GM18873 (cell line): ENCODE results near the gene RNU1-1.
"Not testable (repeated sequence)": the region's sequence is repeated elsewhere in the genome, so short reads cannot be mapped to it uniquely, and the experiment has no call there.

Source experiments
- ATAC-seq: cut with Tn5 transposase; IDR thresholded peaks from one replicate; pipeline ENCODE4 v1.9.1; 2021; ENCODE audit warnings: mild to moderate bottlenecking, moderate library complexity, moderate number of reproducible peaks; ENCODE audit not compliant: unreplicated experiment, low FRiP score

Gene RNU1-1

DNA sequence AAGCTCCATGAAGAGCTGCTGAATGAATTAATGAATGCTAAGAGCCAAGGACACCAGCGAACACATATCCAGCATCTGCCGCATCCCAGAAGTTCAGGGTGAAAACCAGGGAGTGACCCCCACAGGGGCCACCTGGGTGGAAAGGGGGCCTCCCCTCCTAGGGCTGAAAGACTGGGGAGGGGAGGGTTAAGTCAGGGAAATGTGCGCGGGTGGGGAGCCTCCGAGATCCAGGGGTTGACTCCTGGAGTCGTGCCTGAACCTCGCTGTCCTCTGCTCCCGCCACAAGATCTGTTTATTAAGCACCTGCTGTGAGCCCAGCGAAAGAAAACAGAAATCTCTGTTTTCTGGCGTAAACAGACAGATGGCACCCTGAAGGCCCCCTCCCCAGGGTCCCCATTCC lies 16.0 kb downstream of the RNU1-1 start:
- not testable (repeated sequence) for ATAC-seq

DNA sequence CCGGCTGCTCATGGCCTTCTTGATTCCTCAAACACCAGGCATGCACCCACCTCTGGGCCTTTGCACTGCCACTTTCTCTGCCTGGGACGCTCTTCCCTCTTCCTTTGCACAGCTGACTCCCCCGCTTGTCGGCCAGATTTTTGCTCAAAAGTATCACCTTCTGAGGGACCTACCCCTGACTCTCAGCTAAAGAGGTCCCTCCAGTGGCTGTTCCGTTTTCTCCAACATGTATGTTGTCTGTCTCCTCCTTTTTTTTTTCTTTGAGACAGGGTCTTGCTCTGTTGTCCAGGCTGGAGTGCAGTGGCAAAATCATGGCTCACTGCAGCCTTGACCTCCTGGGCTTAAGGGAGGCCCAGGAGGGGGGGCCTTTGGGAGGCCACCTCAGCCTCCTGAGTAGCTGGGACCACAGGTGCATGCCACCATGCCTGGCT lies 16.6 kb downstream of the RNU1-1 start:
- not testable (repeated sequence) for ATAC-seq

DNA sequence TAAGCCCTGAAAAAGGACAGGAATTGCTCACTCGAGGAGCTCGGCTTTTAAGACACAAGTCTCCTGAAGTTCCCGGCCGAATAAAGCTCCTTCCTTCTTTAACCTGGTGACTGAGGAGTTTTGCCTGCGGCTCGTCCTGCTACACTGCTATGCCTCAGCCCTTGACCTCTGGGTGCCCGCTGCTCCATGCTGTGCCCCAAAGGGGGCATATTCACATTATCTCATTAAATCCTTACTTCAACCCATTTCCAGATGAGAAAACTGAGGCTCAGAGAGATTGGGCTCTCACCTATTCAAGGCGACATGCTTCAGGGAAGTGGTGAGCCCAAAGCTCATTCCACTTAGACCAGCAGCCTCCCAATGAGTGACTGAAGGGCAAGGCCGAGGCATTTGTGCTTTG lies 20.4 kb downstream of the RNU1-1 start:
- ATAC-seq: not testable (repeated sequence)

DNA sequence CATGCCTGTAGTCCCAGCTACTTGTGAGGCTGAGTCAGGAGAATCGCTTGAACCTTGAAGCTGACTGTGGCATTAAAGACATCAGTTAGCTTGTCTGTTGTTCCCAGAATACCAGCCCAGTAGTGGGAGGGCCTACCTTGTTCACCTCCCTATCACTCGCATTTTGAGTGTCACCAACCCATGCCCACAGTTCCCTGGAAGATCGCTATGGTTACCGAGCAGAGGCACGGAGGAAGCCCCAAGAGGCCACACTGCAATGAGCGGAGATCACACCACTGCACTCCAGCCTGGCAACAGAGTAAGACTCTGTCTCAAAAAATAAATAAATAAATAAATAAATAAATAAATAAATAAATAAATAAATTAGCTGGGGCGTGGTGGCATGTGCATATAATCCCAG lies 21.1 kb downstream of the RNU1-1 start:
- not testable (repeated sequence) for ATAC-seq

DNA sequence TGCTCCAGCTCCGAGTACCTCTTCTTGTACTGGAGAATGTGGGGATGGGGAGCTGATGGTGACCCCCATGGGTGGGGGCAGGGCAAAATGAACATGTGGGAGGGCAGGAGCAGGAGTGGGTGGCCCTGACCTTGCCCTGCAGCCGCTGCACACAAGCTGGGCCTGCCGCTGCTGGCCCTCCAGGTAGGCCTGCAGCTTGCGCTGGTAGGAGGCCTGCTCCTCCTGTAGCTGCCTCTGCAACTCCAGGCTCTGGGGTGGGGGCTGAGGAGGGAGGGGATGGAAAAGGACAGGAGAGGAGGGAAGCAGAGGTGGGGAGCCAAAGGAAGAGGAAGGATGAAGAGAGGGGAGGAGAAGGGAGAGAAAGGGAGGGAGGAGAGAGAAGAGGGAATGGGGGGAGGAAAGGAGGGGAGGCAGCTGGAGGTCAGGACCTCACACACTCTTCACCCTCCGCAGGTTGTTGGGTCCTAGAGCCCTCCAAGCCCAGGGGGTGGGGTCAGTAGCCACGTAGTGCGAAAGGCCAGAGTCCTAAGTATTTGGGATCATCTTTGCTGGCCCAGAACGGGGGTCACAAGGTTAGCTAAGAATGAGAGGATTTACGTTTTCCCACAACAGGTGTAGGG lies 22.9 kb downstream of the RNU1-1 start:
- ATAC-seq: no peak

DNA sequence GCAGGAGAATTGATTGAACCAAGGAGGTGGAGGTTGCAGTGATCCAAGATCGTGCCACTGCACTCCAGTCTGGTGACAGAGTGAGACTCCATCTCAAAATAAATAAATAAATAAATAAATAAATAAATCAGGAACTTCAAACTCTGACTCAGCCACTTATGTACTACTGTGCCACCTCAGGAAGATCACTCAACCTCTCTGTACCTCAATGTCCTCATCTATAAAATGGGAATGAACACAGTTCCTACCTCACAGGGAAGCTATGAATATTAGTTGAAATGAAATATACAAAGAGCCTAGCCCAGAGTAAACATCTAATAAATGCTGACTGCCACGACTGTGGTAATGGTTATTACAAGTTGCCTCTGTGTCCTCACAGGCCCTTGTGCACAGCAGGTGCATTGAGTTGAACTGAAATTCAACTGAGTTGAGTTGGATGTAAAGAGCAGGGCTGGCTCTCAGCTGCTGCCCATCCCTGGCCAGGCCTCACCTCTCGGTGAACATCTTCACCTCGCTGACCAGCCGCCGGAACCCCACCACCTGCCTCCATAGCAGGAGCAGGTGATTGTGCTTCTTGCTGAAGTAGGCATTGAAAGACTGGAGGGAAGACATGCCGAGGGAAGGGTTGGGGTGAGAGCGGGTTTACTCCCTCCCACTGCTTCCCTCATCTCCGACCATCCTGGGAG lies 24.7 kb downstream of the RNU1-1 start:
- not testable (repeated sequence) for ATAC-seq

DNA sequence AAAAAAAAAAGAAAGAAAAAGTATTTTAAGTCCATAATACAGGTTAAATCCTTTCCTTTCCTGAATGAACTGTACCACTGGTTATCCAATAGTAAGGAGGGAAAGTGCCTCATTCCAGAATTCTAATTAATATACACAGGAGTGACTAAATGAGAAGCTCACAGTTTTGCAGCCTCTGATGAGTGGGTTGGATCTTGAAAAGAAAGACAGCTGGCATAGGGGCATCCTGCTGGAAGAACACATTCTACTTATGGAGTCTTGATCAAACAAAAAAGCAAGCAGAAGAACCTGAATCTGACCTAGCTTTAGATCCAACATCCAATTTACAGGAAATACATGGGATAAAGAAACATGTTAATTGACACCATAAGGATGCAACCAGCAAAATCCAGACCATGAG lies 27.1 kb downstream of the RNU1-1 start:
- ATAC-seq: not testable (repeated sequence)

DNA sequence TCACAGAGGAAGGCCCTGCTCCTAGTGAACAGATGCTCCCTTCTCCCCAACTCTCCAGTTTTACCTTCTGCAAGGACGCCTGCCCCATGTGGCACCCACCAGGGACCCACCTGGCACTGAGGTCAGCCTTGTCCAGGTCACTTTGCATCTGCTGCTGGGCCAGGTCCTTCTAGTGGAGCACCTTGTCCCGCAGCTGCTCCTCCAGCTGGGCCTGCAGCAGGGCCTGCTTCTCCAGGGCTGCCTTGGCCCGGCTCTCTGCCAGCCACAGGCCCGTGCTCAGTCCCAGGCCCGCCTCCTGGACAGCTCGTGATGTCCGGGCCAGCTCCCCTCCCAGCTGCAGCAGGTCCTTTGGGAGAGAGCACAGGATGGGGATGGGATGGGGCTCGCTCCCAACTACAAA lies 27.8 kb downstream of the RNU1-1 start:
- not testable (repeated sequence) for ATAC-seq

DNA sequence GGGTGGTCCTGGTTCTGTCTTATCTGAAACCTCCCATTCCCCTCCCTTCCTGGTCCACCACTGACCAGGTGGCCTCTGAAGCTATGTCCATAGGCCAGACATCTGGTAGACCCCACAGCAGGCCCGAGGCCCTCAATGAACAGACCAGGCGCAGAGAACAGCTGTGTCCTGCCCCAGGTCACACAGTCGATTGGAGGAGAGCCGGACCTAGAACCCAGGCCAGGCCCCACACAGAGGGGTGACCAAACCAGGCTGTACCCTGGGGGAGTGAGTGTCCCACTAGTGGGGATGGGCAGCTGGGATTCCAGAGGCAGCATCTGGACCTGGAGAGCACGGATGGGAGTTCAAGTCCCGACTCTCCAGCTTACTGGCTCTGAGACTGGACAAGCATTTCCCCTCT lies 29.2 kb downstream of the RNU1-1 start:
- ATAC-seq: no peak

DNA sequence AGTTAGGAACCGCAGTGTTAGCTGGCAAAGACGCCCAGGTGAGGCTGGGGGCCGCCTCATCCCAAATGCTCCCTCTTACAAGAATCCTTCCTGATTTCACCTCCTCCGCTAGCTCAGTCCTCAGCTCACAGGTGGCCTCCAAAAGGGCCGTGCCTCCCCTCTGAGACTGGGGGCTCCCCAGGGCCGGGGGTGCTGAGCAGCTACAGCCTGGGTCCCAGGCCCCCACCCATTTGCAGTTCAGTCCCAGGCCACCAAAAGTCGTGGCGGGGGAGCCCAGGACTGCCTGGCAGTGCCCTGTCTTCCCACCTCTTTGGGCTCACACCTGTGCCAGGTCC lies 29.6 kb downstream of the RNU1-1 start:
- no peak for ATAC-seq

DNA sequence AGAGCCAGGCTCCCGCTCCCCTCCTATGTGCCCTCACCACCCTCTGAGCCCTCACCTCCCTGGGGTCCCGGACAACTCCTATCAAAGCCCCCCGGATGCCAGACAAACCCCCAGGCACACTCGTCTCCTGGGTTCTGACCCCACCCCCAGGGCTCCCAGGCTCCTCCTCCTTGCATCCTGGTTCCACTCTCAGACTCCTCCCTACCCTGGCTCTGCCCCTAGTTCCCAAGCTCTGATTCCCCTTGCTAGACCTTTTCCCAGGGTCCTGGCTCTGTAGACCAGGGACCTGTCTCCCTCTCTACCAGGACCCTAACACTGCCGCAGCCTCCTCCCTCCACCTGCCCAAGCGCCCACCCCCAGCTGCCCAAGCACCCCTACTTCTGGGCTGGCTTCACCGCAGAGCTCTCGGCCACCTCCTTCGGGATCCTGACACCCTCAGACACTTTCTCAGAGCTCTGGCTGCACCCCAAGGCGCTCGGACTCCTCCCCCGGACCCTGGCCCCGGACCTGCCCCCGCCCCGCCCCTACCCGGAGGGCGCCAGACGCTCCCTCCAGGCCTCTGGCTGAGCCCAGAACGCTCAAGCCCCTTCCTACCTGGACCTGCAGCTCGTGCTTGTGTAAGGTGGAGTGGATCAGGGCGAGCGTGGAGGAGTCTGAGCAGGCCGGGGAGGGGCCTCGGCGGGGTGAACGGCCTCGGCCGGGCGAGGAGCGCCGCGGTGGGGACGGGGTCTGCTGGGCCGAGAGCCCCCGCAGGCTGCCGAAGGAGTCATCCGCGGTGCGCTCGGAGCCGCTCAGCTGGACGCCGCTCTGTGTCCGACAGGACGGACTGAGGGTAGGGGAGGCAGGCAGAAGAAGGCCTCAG lies 30.2 kb downstream of the RNU1-1 start:
- not testable (repeated sequence) for ATAC-seq

DNA sequence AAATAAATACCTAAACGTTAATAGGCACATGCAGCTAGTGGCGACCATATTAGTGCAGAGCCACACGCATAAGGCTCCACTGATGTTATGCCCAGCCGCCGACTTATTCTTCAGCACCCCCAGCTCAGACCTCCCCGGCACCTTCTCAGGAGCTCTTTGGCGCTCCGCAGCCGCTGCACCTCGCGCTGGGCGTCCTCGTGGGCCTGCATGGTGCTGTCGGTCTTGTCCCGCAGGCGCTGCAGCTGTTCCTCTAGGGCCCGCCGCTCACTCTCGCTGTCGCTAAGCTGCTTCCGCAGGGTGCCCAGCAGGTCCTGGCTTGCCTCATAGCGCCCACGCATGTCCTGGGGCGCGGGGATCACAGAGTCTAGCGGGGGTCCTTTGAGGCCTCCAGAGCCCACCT lies 30.9 kb downstream of the RNU1-1 start:
- ATAC-seq: not testable (repeated sequence)

DNA sequence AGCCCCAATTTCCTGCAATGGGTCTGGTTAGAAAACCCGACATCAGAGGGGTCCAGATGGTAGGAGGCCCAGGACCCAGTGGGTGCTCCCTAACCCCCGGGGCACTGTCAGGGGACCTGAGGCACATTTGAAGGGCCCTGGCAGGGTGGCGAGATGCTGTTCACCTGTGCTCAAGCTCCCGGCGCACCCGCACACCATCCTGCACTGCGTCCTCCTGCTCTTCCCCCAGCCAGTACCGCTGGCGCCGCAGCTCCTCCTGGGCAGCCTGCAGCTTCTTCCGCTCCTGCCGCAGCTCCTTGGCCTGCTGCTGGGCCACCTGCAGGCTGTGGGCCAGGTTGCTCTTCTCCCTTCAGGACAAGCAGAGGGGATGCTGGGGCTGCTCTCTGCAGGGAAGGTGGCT lies 36.0 kb downstream of the RNU1-1 start:
- no peak for ATAC-seq

DNA sequence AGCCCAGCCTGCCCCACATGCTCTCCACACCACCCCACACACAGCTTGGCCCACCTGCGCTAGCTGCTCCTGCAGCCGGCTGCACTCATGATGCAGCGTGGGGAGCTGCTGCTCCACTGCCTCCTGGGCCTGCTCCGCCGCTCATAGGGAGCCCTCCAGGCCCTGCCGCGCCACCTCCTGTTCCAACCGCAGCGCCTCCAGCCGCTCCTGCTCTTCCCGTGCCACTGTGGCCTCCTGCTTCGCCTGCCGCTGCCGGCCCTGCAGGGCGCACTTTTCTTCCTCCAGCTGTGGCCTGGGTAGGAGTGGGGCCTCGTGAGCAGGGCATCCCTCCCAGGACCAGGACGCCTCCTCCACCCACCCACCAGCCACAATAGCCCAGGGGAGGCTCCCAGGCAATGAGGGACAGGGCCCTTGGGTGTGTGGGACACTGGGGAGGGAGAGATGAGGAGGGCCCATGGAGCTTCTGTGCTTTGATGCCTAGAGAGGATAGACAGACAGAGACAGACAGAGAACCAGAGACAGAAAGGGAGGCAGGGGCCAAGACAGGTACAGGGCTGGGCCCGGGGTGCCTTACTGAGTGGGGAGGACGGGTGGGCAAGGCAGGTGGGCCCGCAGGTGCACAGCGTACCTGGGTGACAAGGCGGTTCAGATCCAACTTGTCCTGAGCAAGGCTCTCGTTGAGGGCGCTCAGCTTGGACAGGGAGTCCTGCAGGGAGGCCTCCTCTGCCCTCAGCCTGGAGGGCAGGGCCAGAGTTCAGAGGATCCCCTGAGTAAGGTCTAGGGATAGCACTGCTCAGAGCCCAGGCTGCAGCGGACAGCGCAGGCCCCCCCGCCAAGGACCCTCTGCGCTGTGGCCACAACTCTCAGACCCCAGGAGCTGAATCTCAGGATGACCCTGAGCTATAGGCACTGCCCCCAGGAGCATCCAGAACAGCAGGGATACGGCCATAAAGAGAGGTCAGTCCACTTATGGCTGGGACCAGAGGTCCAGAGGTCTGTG lies 38.0 kb downstream of the RNU1-1 start:
- ATAC-seq: not testable (repeated sequence)

DNA sequence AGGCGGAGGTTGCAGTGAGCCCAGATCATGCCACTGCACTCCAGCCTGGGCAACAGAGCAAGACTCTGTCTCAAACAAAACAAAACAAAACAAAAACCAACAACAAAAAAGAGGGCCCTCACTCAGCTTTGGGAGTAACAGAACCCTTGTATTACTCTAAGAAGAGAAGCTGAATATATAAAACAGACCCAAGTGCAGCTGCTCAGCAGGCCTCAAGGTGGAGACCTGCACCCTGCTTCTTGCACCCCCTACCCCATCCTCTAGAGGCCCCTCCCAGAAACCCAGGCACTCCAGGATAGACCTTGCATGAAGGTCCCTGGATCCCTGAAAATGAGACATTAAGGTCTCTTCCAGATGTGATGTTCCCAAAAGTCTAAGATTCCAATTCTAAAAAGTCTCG lies 39.2 kb downstream of the RNU1-1 start:
- ATAC-seq: not testable (repeated sequence)

DNA sequence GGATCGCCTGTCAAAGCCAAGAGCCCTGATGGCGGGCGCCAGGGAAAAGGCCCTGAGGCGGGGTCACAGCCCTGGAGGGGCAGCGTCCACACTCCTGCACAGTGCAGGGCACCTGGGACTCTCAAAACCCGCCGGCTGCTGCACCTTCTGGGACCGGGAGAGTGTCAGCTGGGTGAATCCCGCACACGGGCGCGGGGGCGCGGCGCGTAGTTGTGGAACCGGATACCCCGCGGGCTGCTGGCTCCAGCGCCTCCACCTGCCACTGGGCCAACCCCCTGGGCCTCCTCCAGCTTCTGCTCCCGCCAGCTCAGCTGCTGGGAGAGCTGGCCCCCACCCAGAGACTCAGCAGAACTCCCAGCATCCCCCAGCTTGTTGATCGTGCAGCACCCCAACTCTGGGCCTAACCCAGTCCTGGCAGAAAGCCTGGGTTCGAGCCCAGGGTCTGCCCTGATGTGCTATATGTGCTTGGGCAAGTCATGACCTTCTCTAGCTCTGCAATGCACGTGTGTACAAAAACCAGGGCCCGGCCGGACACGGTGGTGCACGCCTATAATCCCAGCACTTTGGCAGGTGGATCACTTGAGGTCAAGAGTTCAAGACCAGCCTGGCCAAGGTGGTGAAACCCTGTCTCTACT lies 39.8 kb downstream of the RNU1-1 start:
- ATAC-seq: no peak

DNA sequence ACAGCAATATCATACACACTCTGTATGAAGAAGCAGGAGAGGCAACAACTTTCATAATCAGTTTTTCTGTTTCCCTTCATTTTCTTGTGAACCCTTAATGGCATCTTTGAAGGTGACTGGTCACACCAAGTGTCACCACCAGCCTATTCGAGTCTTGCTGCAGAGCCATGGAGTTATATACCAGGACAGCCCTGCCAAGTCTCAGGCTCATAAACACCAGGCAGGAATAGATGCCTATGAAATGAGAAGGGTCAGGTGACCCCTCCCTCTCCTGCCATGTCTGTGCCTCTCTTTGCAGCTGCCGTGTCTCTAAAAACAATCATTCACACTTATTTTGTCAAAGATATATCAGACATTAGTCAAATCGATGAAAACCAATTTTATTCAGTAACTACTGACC lies 45.5 kb downstream of the RNU1-1 start:
- ATAC-seq: no peak

DNA sequence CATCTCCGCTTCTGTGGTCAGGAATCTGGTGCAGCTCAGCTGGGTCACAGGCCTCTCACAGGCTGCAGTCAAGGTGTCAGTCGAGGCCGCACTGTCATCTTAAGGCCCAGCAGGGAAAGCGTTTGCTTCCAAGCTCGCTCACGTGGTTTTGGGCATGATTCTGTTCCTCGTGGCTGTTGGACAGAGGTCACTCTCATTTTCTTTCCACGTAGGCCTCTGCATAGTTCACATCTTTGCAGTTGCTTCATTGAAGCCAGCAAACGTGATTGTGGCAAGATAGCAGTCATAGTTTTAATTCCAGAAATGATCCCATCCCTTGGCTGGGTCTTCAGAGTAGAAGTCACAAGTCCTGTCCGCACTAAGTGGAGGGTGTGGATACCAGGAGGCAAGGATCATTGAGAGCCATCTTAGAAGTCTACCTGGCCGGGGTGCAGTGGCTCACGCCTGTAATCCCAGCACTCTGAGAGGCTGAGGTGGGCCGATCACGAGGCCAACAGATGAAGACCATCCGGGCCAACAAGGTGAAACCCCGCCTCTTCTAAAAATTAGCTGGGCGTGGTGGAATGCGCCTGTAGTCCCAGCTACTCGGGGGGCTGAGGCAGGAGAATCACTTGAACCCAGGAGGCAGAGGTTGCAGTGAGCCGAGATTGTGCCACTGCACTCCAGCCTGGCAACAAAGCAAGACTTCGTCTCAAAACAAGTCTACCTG lies 49.0 kb downstream of the RNU1-1 start:
- no peak for ATAC-seq
